Hypothalamus (tissue), 51 donors: ENCODE measurements around the gene NDUFB10.

ENCODE experiments used
- DNase-seq, 51 donors: peaks; one replicate each; lab custom pipeline; 2025; lab: John Stamatoyannopoulos, UW

NDUFB10 gene

DNA sequence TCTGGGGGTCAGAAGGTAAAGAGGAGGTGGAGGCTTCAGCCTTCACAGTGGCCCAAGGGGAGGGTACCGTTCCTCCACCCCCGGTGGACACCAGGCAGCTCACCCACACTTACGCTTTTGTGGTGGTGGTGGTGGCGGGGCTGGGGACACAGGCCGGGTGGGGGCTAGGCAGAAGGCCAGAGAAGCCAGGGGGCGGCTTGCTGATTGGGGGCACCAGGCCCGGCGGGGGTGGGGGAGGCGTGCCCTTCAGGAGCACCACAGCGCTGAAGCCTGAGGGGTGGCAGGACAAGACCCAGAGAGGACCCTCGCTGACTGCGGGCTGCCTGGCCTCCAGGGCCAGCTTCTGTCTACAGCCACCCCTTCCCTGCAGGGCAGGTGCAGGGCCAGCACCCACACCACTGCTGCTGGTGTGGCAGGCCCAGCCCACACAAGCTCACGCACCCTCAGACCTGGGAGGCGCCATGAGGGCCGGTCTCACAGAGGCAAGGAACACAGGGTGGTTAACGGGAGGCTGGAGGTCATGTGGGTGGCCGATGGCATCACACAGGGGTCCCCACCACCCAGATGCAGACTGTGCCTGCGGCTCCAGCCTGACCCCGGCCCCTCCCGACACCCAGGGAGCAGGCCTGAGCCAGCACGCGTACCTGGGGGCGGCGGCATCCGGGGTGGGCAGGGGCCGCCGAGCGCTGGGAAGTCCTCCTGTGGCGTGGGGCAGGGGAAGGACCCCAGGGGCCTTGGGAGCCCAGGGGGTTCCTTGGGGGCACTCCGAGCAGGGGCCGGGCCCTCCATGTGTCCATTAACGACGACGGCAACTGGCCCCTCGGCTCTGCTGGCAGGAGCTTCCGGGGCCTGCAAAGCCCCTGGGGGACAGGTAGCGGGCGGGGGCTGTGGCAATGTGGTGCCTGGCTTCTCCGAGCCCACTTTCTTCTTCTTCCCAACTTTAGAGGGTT, 39.8 kb downstream of the NDUFB10 start:
- DNase-seq: no peak

DNA sequence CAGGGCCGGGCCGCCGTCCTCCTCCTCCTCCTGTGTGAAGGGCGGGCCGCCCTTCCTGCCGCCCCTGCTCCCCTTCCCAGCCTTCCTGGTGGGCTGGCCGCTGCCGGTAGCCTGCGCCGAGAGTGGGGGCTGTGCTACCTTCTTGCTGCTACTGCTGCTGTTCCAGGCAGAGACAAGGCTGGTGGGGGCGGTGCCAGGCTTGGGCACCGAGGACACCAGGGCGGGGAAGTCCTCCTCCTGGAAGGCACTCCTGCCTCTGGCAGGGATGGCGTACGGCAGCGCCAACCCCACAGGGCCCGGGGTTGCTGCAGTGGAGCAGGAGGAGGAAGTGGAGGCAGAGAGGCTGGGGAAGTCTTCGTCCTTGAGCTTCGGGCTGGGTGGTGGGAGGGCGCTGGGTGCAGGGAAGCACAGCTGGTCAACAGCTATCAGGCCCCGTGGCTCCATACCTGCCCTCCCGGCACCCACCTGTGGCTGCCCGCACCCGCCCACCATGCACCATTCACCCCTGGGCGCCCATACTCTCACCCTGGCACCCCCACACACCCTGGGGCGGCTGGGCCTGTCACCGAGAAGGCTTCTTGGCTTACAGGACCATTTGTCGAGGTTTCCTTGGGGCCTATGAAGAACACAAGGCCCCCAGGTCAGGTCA, 40.7 kb downstream of the NDUFB10 start:
- DNase-seq: no peak

DNA sequence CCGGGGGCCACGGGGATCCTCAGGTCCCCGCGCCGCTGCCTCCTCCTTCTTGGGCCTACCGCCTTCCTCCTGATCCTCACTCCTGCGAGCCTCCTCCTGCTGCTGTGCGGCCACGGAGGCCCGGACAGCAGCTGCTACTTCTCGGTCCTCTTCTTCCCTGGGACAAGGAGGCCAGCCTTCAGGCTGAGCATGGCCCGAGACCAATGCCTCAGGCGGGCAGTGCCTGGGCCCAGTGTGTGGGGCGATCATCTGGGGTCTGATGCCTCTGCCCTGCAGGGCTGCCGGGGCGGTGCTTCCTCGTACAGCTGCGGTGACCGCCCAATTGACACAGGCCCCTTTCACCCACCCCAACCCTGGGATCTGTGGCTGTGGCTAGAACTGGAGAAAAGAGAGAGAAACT, 41.7 kb downstream of the NDUFB10 start:
- DNase-seq: no peak

DNA sequence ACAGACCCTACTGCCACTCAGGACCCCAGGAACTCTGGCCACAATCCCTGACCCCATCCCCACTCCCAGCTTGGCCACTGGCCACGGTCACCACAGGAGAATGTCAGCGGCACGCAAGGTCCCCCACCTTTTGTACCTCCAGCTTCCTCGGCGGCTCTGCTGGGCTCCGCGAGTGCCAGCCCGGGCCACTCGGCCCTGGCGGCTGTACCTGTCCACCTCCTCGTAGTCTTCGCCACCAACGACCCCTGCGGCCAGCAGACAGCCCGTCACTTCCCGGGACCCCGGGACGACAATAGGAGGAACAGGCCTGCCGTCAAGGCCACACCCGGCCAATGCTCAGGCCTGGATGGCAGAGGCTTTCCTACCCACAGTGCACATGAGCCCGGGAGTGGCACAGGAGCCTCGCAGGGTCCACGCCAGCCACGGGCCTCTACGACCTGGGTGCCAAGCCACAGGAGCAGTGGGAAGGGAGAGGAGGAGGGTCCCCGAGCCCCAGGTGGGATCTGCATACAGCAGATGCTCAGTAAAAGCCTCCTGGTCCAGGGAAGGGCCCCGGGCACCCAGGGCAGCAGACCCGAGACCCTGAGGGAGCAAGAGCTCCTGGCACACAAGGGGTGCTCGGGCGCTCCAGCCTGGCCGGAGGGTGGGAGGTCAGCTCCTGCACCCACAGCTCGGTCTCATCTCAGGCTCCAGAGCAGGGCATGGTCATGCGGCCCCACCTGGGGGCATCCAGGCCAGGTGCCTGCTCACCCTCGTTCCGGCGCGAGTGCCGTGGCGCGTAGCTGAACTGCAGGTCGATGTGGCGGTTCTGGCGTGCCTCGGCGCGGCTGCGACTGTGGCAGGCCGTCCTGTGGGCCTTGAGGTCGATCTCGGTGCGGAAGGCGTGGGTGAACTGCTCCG, 42.4 kb downstream of the NDUFB10 start:
- no peak for DNase-seq

DNA sequence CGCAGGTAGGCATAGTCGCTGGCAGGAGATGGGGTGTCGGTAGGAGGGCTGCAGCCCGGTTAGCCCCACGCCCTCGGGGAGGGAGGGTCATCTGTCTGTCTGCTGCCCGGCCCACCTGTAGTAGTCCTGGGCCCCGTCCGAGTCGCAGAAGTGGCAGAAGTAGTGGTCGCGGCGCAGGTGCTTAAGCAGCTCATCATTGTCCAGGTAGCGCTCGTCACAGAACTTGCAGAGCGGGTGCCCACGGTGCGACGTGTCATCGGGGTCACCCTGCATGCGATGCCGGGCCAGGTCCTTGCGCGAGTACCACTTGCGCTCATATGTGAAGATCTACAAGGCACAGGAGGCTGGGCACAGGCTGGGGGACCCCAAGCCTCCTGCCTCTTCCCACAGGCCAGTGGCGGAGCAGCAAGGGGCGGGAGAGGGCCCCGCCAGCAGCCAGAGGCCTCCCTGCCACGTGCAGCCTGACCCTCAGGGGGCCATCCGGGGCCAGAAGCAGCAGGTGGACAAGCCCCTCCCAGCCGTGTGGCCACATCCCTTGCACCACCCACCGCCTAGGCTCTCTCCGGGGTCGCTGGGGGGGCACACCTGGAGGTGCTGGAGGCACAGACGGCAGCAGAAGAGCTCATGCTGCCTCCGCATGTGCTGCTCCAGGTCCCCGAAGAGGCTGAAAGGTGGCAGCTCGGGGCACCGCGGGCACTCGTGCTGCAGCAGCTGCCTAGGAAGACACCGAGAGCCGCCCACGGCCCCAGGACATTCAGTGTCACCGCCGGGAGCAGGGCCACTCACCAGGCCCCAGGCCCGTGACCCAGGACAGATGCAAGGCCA, 43.3 kb downstream of the NDUFB10 start:
- DNase-seq: no peak

DNA sequence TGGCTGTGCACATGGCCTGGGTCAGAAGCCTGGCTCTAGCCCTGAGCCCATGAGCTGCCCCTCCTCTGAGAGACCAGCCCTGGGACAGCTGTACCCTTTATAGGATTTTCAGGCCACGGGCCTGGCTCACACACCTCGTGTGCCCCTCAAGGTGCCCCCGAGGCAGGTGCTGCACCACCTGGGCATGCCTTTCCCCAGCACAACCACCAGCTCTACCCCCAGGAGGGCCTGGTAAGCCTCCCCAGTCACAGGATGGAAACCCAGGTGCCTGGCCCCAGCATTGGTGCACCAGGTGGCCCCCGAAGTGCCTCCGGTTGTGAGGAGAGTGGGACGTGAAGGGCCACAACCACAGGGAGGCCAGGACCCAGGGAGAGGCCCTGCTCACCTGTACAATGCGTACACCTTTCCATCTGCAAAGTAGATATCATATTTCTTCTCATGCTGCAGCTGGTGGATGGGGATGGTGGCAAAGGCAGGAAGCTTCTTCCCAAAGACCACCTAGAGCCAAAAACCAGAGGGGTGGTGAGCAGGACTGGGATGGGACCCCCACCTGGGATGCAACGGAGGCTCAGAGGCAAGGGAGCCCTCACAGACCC, 44.0 kb downstream of the NDUFB10 start:
- no peak for DNase-seq

DNA sequence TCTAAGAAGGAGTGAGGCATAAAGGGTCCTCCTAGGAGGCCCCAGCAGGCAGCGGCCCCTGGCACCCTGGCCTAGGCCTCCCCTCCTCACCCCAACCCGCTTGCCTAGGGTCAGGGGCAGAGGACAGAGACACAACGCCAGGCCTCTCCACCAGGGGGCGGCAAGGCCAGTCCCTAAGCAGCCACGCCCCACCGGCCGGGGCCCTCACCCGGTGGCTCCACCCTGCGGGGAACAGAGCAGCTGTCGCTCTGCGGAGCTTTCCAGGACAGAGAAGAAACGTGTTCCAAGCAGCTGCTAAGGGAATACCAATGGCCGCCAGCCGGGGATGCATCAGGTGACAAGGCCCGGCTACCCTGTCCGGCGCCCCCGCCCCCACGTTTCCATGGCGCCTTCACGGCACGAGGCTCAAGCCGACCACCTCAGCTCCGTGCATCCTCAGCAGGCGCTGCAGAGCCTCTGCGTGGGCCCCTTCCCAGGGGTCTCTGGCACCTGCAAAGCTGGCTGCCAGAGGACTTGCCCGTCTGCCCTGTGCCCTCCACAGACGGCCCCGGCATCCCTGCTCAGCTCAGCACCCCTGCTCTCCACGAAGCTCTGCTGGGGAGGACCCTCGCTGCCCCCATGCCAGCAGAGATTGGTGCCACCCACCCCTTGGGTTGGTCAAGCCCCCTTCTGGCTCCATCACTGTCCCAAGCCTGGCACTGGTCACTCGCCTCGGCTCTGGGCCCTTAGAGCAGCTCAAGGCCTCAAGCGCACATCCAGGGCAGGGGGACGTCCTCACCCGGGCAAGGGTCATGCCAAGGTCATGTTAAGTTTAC, 44.7 kb downstream of the NDUFB10 start:
- peak in 43 of 51 donors; percentile 8 to 83 (median 59) for DNase-seq

DNA sequence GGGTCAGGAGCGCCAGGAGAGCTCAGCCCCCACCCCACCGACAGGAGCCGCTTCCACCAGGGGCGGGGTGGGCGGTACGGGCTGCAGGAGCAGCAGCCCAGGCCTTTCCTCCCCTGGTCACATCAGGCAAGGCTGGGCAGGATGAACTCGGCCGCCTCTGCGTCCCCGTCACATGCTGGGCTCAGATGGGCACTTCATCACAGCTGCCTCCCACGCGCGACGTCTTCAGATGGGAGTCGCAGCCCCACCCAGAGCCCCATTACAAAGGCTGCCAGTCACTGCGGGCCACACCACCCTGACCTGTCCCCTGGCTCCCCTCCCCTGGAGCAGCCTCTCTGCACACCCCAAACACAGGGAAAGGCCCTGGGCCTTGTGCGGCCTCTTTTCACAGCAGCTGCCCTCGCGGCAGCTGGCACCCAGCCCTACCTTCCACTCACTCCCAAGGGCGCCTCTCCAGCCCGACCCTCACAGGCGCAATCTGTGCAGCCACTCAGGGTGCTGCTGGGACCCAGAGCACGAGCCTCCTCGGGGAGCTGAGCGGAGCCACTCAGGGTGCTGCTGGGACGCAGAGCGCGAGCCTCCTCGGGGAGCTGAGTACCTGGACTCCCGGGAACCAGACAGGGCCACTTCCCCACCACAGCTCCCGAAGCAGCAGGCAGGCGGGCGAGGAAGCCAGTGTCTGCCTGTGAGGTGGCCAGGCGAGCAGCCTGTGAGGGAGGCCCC, 45.6 kb downstream of the NDUFB10 start:
- DNase-seq: no peak

DNA sequence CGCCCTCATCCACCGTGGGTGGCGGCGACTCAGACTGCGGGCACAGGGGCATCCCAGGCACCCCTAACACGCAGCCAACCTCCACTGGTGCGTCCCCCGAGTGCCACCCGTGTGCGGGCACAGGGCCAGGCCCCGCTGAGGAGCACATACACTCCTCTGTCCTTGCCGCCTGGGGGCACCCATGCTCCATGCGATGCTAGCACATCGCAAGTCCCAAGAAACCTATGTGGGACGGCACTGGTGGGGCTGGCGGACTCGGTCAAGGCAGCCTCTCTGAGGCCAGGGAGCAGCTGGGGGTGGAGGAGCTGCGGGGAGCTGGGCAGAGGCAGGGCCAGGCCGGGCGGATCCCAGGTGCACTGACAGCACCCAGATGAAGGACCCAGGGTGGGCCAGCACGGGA, 46.3 kb downstream of the NDUFB10 start:
- DNase-seq: peak in 1 of 51 donors; percentile 23

DNA sequence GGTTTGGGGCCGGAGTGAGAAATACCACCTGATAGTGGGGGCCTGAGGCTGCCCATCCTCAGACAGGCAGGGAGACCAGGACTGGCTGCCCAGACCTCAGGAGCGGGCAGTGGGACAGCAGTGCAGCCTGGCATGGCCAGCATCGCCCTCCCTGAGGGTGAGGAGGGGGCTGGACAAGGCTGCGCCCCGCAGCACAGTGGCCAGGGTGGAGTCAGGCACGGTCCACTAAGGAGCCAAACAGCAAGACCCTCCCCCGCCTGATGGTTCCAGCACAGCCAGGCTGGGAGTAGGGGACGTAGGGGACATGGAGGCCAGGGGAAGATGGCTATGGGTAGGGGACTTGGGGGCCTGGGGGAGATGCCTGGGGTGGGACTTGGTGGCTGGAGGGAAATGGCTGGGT, 47.0 kb downstream of the NDUFB10 start:
- no peak for DNase-seq

DNA sequence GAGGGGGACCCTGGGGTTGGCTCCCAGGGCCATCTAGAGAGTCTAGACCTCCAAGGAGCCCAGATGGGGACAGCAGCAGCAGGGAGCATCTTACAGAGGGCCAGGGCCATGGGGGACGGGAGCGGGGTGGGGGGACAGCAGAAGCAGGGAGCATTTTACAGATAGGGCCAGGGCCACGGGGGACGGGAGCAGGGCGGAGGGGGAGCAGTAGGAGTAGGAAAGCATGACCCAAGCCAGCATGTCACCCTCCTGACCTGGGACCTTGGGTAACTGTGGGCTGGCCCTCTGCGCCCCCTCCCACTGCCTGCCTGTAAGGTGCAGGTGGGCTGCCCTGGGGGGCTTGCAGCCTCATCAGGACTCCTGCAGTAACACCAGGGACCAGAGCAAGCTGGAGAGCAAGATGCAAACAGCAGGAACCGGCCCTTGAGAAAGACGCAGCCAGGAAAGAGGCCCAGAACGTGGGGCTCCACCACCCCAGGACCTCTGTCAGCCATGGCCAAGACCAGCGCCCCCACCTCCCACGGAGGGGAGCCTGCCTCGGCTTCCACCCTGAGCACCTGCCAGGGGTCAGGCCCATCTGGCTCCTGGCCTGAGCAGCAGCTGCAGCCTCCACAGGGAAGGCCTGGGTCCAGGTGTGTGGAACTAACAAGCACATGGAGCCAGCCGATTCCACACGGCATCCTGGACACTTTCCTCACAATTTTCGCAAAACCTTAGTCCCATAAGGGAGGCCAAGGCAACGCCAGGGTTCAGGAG, 47.9 kb downstream of the NDUFB10 start:
- DNase-seq: no peak

DNA sequence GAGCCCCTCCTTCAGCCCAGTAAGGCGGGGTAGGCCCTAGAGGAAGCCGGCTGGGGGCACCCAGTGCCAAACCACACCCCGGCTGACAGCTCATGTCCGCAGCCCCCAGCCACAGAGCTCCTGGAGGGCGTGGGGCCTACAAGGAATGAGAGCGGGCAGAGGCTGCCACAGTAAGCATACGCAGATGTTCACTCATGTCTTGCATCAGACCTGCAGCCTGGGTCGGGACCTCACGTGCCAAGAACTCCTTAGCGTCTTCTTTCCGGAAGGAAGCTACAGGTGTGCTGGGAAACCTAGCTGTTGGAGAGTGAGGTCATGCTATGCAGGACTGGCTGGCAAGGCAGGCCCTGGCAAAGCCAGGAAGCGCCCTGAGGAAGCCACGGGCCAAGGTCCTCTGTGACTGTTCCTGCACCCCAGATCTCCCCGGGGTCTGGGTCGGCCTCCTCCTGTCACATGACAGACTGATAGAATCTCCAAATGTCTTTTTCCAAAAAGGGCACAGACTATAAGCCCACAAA, 48.7 kb downstream of the NDUFB10 start:
- DNase-seq: no peak

DNA sequence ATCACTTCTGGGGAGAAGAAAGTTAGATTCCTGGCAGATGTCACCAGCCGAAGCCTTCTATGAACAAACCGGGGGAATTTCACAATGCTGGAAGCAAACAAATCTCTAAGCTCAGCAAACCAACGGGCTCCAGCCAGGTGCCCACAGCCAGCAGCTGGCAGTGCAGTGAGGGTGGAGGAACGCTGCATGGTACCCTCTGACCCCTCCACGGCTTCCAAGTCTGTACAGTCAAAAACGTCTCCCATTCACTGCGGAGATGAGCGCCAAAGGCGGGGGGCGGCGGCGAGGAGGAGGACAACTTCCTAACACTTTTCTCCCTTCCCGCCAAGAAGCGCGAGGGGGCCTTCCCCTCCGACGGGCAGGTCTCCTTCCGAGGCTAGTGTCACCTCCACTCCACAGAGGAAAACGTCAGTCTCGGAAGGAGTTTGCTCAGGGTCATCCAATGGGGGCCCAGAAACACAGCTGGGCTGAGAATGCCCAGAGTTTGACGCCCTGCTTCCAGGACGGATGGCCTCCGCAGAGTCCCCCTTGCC, 49.4 kb downstream of the NDUFB10 start:
- DNase-seq: no peak

DNA sequence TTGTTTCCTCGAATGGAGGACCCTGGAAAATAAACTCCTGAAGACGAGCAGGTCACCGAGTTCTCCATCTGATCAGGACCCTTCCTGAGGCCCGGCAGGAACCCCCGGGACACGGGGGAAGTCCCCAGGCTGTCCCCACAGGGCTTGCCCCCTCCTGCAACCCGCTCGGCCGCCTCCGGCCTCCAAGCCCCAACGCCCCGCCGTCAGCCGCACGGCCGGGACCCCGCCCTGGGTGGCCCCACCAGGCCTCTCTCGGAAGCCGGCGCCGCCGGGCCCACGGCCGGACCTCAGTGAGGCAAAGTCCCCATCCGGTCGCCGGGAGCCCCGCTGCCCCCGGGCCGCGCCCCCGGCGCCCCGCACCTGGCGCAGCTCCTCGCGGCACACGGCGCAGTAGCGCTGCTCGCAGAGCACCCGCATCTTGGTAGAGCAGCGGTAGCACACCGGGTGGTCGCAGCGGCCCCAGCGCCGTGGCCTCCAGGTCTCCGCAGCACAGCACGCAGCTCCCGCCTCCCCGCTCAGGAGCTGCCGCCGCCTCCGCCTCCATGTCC, 49.9 kb downstream of the NDUFB10 start:
- DNase-seq: no peak

DNA sequence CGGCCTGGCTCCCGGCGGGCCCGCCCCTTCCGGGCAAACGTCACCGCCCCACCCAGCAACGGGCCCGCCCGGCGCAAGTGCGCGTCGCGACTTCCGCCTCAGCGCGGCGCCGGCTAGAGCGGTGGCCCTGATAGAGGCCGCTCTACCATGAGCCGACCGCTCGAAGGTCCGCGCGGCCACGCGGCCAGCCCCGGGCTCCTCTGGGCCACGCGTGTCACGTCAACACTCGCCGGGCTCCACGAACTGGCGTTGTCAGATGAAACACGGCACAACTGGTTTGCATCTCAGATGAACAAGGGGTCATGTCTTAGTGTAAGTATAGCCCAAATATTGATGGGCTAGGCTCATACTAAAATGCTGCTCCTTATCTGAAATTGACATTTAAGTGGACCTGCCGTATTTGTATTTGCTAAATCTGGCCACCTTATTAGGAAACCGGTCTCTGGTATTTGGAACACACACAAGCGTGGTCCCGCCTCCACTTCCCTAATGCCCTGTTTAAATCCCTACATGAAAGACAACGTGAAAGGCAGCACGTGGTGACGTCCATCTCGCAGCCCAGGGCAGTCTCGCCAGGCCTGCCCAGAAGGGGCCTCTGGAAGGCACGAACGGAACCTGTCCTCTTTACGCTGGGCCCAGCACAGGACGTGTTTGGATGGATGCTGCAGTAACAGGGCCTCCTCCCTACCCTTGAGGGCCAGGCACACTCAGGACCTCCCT, 50.6 kb downstream of the NDUFB10 start, which contains the start of gene ZNF598:
ZNF598 (minus strand) TSS at position 31 of the 720 bp plus-strand sequence.
- DNase-seq: peak; percentile 26 to 88 (median 66)
